ENCODE data around the gene GPR153. TPM values are rescaled to one million over a fixed set of nuclear protein-coding genes. Genes with fewer than 3 reads are reported as not detected.

The GPR153 gene
- polyA plus RNA-seq, 1 experiment, result 4.7 TPM

DNA sequence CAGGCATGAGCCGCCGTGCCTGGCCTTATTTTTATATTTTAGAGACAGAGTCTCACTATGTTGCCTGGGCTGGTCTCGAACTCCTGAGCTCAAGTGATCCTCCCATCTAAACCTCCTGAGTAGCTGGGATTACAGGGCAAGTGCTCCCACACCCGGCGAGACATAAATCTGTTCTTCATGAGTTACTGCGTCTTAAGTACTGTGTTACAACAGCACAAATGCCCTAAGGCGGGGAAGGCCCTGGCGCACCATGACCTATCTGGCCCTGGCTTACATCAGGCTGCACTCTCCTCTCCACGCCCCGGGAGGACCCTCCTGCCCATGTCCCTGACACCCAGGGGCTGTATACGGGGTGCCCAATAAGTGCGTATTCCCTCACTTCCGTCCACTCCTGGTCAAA, 4.3 kb downstream of the GPR153 start:
- H3K9me3 ChIP-seq (ENCODE audit: control insufficient read depth, insufficient read depth, low read length), result no peaks in the 10 kb centered on the region; the same call in 1 of the 2 replicates
- H3K4me3 ChIP-seq (ENCODE audit: low read depth, low read length), result no peak overlapping the region
- POLR2A ChIA-PET, result no interaction called here
- no peak for DNase-seq (ENCODE audit: low read depth, low spot score)
- CTCF ChIA-PET, result interaction anchor here (1.5 to 1.6 kb wide), 2 partner anchors 10 to 12 kb away, joined by 5 to 11 read pairs; no protein-coding TSS in a partner anchor
- TF ChIP-seq, protein P1, sequence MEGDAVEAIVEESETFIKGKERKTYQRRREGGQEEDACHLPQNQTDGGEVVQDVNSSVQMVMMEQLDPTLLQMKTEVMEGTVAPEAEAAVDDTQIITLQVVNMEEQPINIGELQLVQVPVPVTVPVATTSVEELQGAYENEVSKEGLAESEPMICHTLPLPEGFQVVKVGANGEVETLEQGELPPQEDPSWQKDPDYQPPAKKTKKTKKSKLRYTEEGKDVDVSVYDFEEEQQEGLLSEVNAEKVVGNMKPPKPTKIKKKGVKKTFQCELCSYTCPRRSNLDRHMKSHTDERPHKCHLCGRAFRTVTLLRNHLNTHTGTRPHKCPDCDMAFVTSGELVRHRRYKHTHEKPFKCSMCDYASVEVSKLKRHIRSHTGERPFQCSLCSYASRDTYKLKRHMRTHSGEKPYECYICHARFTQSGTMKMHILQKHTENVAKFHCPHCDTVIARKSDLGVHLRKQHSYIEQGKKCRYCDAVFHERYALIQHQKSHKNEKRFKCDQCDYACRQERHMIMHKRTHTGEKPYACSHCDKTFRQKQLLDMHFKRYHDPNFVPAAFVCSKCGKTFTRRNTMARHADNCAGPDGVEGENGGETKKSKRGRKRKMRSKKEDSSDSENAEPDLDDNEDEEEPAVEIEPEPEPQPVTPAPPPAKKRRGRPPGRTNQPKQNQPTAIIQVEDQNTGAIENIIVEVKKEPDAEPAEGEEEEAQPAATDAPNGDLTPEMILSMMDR (IDR thresholded peaks at IDR 0.05; ENCODE audit: low read depth, low read length), result no peak
- no peak overlapping the region for H3K27ac ChIP-seq (ENCODE audit: low read depth, low read length)
- H3K27me3 ChIP-seq (ENCODE audit: control insufficient read depth, insufficient read depth, low read length), result no peaks in the 10 kb centered on the region

DNA sequence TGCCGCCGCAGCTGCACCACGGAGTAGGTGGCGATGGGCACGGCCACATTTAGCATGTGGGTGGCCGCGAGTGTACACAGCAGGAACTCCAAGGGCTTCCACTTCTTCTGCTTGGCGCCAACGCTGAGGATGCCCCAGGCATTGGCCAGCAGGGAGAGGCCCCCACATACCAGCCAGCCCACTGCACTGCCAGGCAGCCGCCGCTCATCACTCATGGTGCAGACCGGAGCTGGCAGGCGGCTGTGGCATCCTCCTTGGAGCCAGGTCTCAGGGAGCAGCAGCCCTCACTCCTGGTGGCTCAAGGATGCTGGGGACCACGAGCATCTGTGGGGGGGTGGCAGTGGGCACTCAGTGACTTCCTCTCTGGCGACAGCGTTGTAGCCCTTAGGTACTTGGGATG, 6.2 kb downstream of the GPR153 start:
- TF ChIP-seq, protein P1 (IDR thresholded peaks at IDR 0.05; ENCODE audit: low read depth, low read length), result no peak
- no peak overlapping the region for H3K4me3 ChIP-seq (ENCODE audit: low read depth, low read length)
- CTCF ChIA-PET, result no interaction called here

DNA sequence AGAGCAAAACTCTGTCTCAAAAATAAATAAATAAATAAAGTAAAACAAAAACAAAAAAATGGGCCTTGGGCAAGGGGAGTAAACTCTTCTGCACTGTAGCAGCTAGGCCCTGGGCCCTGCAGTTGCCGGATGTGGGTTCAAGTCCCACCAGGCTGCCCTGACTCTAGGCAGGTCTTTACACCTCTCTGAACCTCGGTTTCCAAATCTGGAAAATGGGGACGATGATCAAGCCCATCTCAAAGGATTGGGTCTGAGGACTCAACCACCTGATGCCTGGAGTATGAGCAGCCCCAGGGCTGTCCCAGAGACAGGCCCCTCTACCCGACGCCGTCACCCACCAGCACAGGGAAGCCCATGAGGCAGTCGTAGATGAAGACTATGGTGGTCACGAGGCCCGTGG, 7.5 kb downstream of the GPR153 start:
- Histone ChIP-seq H3K9me3 (ENCODE audit: control insufficient read depth, insufficient read depth, low read length) (peaks cover 3% of the 10 kb centered on the region; the same call in 1 of the 2 replicates), H3K4me3 (ENCODE audit: low read depth, low read length) (no peak overlapping the region), H3K27me3 (ENCODE audit: control insufficient read depth, insufficient read depth, low read length) (peaks cover 11% of the 10 kb centered on the region), H3K27ac (ENCODE audit: low read depth, low read length) (no peak overlapping the region)
- POLR2A ChIA-PET, result no interaction called here
- TF ChIP-seq, protein P1 (IDR thresholded peaks at IDR 0.05; ENCODE audit: low read depth, low read length), result no peak
- DNase-seq (ENCODE audit: low read depth, low spot score), result no peak
- CTCF ChIA-PET, result no interaction called here

More for the DNA sequence above, 6.2 kb downstream of the GPR153 start:
- no peak overlapping the region for H3K27ac ChIP-seq (ENCODE audit: low read depth, low read length)
- H3K9me3 ChIP-seq (ENCODE audit: control insufficient read depth, insufficient read depth, low read length), result peaks cover 3% of the 10 kb centered on the region; the same call in 1 of the 2 replicates
- DNase-seq (ENCODE audit: low read depth, low spot score), result no peak
- peaks cover 8% of the 10 kb centered on the region for H3K27me3 ChIP-seq (ENCODE audit: control insufficient read depth, insufficient read depth, low read length)
- POLR2A ChIA-PET, result no interaction called here

DNA sequence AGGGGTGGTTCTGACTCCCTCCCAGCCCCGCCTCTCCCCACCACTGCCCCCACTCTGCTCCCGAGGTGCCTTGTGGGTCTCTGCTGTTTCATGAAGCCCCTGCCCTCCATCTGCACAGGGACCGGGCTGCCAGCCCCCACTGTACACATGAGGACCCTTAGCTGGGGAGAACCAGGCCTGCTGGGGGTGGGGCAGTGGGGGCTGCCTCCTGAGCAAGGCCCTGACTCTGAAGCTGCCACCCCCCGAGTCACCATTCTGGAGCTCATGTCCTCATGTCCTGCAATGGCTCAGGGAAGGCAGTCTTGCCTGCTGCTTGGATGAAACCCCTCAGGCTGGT, 8.6 kb downstream of the GPR153 start:
- Histone ChIP-seq H3K27me3 (ENCODE audit: control insufficient read depth, insufficient read depth, low read length) (peaks cover 18% of the 10 kb centered on the region), H3K4me3 (ENCODE audit: low read depth, low read length) (no peak overlapping the region), H3K27ac (ENCODE audit: low read depth, low read length) (no peak overlapping the region), H3K9me3 (ENCODE audit: control insufficient read depth, insufficient read depth, low read length) (peaks cover 3% of the 10 kb centered on the region; the same call in 1 of the 2 replicates)
- TF ChIP-seq, protein P1 (IDR thresholded peaks at IDR 0.05; ENCODE audit: low read depth, low read length), result no peak
- ChIA-PET CTCF (interaction anchor here (1.0 kb wide), 1 partner anchor 153 kb away, joined by 3 read pairs; no protein-coding TSS in a partner anchor), POLR2A (no interaction called here)
- DNase-seq (ENCODE audit: low read depth, low spot score), result no peak

DNA sequence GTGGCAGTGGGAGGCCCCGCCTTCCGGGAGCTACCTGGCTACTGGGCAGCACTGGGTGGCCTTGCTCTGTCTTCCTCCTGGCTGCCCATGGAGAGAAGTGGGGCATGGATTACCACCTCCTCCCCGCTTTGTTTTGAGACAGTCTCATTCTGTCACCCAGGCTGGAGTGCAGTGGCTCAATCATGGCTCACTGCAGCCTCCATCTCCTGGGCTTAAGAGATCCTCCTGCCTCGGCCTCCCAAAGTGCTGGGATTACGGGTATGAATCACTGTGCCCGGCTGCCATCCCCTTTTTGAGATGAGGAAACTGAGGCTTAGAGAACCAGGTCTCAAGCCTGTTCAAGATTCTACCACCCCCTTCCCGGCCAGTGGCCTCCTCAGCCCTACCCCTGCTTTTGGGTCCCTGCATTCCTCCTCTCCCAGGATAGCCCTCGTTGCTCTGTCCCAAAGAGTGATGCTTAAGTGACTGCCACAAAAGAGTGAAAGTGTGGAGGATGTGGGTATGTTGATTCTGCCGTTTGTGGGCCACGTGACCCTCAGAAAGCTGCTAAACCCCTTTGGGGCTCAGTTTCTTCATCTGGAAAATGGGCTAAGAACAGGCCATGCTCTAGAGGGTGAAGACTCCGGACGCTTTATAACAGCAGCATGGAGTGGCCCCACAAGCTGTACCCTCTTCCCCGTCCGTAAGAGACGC, 9.1 kb downstream of the GPR153 start:
- ChIA-PET POLR2A (no interaction called here), CTCF (interaction anchor here (1.0 kb wide), 1 partner anchor 153 kb away, joined by 3 read pairs; no protein-coding TSS in a partner anchor)
- TF ChIP-seq, protein P1 (IDR thresholded peaks at IDR 0.05; ENCODE audit: low read depth, low read length), result no peak
- Histone ChIP-seq H3K4me3 (ENCODE audit: low read depth, low read length) (no peak overlapping the region), H3K27me3 (ENCODE audit: control insufficient read depth, insufficient read depth, low read length) (peaks cover 18% of the 10 kb centered on the region), H3K27ac (ENCODE audit: low read depth, low read length) (no peak overlapping the region), H3K9me3 (ENCODE audit: control insufficient read depth, insufficient read depth, low read length) (peaks cover 3% of the 10 kb centered on the region; the same call in 1 of the 2 replicates)
- DNase-seq (ENCODE audit: low read depth, low spot score), result no peak
